ENCODE measurements around the gene RELT.

GRCh38 chr11:73404506-73405145 is 28.4 kb downstream of the RELT start:
- no peak for TF ChIP-seq EZH2 (IDR thresholded peaks at IDR 0.05)
- TF ChIP-seq POLR2AphosphoS5 (IDR thresholded peaks at IDR 0.05; ENCODE audit: borderline replicate concordance, low read depth, low read length), result no peak

Measured in SK-N-MC (cell line).